Measurements from ENCODE around the gene DDX47. TPM values are rescaled to one million over a fixed set of nuclear protein-coding genes. Genes with fewer than 3 reads are reported as not detected.

Gene DDX47
- 54.9 TPM for total RNA-seq (ENCODE audit: insufficient read depth, low replicate concordance)

GRCh38 chr12:12813120-12814101, at the start of gene DDX47:
DDX47 (plus strand) TSS chr12:12813346; CDS start chr12:12813368, 22 bp downstream.
- peak; percentile 96 for DNase-seq (ENCODE audit: low spot score)

- DNase-seq (ENCODE audit: low spot score): no peak
Measured at GRCh38 chr12:12764824-12765223, 48.3 kb upstream of the DDX47 start.

- DNase-seq (ENCODE audit: low spot score): no peak
Measured at GRCh38 chr12:12770262-12770661, 42.9 kb upstream of the DDX47 start.

- DNase-seq (ENCODE audit: low spot score): no peak
Measured at GRCh38 chr12:12774791-12775190, 38.4 kb upstream of the DDX47 start.

GRCh38 chr12:12776261-12776660, 36.9 kb upstream of the DDX47 start:
- DNase-seq (ENCODE audit: low spot score): no peak

GRCh38 chr12:12777092-12777491, 36.1 kb upstream of the DDX47 start:
- no peak for DNase-seq (ENCODE audit: low spot score)

GRCh38 chr12:12779007-12779406, 34.1 kb upstream of the DDX47 start:
- no peak for DNase-seq (ENCODE audit: low spot score)

GRCh38 chr12:12779529-12779928, 33.6 kb upstream of the DDX47 start:
- no peak for DNase-seq (ENCODE audit: low spot score)

GRCh38 chr12:12784116-12784515, 29.0 kb upstream of the DDX47 start:
- no peak for DNase-seq (ENCODE audit: low spot score)

GRCh38 chr12:12784911-12785814, 28.0 kb upstream of the DDX47 start, which contains the start of gene APOLD1:
APOLD1 (plus strand) TSS chr12:12785659; CDS start chr12:12785692, 33 bp downstream.
- peak; percentile 21 for DNase-seq (ENCODE audit: low spot score)

GRCh38 chr12:12786351-12786705, 26.8 kb upstream of the DDX47 start:
- no peak for DNase-seq (ENCODE audit: low spot score)

- DNase-seq (ENCODE audit: low spot score): peak; percentile 85
Measured at GRCh38 chr12:12786706-12787601, 26.2 kb upstream of the DDX47 start.

GRCh38 chr12:12788131-12788530, 25.0 kb upstream of the DDX47 start:
- no peak for DNase-seq (ENCODE audit: low spot score)

- DNase-seq (ENCODE audit: low spot score): peak; percentile 83
Measured at GRCh38 chr12:12788675-12789368, 24.3 kb upstream of the DDX47 start.

GRCh38 chr12:12790956-12791355, 22.2 kb upstream of the DDX47 start:
- no peak for DNase-seq (ENCODE audit: low spot score)

GRCh38 chr12:12791756-12792369, 21.3 kb upstream of the DDX47 start:
- DNase-seq (ENCODE audit: low spot score): peak; percentile 53

- no peak for DNase-seq (ENCODE audit: low spot score)
Measured at GRCh38 chr12:12792421-12792820, 20.7 kb upstream of the DDX47 start.

- DNase-seq (ENCODE audit: low spot score): peak; percentile 24
Measured at GRCh38 chr12:12794686-12795085, 18.5 kb upstream of the DDX47 start.

GRCh38 chr12:12796171-12796570, 17.0 kb upstream of the DDX47 start:
- peak; percentile 47 for DNase-seq (ENCODE audit: low spot score)

Measured in umbilical cord (tissue), 2 donors.